ENCODE measurements around the gene ANO7.

- TF ChIP-seq CTCF (IDR thresholded peaks at IDR 0.05; ENCODE audit: low read depth, low read length, poor library complexity, severe bottlenecking) (no peak), EZH2phosphoT487 (IDR thresholded peaks at IDR 0.05; ENCODE audit: borderline replicate concordance, low read length) (no peak)
Measured at GRCh38 chr2:241239552-241240202, 51.2 kb downstream of the ANO7 start.

All from DOHH2 (cell line).